Neural progenitor cell (in vitro differentiated cells): Measurements from ENCODE around the gene BACE2.

ENCODE experiments used
- CTCF ChIP-seq: fragments of 200-600 bp; sonication (generic); IDR thresholded peaks from 2 replicates; pipeline ENCODE4 v1.5.1; 2017; ENCODE audit warnings: antibody characterized with exemption, mild to moderate bottlenecking
- EZH2 ChIP-seq: fragments of 200-600 bp; sonication (generic); IDR thresholded peaks from 2 replicates; pipeline ENCODE4 v1.6.1; 2017; ENCODE audit warnings: antibody characterized with exemption, mild to moderate bottlenecking, moderate library complexity
- EZH2phosphoT487 ChIP-seq: fragments of 200-600 bp; sonication (generic); IDR thresholded peaks from 2 replicates; pipeline ENCODE4 v1.6.1; 2017; ENCODE audit warnings: antibody characterized with exemption

DNA sequence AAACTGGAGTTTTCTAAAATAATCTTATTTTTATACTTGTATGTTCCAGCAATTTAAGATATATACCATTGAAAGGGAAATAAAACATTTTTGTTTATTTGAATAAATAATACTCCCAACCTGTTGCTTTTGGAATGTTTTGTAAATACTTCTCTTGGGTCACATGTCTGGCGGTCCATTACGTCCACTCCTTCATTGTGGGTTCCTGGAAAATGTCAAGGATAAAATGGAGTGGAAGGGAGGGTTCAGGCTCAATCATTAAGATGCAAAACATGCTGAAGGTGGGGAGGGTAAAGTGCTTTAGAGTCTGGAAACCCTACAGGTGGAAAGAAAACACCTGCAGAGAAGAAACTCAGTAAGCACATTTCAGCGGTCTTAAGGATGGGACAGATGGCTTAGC, 114.5 kb downstream of the BACE2 start:
- TF ChIP-seq CTCF (no peak), EZH2phosphoT487 (no peak), EZH2 (no peak)
